T-helper 2 cell (primary cell): Measurements from ENCODE around the gene AKNA.

Experiments
- DNase-seq, 5 experiments: peaks; one replicate each; pipeline versions ENCODE4 v3.0.0 to v3.0.0-alpha.2; 2012 to 2022

AKNA gene

DNA sequence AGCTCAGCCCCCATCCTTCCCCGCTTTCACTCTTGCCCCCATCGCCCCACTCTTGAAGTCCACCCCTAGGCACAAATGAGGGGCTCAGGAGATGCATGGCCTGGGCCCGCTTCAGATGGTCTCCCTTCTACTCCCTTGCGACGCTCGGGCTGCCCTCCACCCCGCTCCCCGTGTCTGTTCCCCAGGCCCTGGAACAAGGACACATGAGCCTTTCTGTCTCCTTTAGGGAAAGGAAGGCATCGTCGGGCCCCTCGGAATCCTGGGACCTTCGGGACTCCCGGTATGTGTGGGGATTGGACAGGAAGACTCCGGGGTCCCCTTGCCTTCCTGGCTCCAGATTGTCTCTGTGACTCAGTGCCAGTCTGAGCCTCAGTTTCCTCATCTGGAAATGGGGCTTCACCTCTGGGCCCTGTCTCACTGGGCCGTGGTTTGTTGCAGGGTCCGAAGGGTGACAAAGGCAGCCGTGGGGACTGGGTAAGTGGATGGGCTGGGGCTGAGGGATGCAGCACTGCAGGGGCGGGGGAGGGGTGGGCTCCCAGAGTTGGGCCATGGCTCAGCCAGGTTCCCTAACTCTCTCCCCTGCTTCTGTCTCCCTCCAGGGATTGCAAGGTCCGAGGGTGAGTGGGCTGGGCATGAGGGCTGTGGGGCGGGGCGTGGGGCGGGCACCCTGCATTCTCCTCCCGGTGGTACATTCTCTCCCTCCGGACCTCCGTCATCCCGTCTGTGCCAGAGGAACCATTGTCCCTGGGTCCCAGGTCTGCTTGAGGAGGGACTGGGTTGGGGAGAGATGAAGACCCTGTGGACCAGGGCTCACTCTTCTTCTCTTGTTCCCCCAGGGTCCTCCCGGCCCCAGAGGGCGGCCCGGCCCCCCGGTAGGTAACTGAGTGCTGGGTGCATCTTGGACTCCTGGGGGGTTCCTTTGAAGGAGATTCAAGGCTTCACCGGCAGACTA lies 86.7 kb downstream of the AKNA start:
- no peak for DNase-seq

DNA sequence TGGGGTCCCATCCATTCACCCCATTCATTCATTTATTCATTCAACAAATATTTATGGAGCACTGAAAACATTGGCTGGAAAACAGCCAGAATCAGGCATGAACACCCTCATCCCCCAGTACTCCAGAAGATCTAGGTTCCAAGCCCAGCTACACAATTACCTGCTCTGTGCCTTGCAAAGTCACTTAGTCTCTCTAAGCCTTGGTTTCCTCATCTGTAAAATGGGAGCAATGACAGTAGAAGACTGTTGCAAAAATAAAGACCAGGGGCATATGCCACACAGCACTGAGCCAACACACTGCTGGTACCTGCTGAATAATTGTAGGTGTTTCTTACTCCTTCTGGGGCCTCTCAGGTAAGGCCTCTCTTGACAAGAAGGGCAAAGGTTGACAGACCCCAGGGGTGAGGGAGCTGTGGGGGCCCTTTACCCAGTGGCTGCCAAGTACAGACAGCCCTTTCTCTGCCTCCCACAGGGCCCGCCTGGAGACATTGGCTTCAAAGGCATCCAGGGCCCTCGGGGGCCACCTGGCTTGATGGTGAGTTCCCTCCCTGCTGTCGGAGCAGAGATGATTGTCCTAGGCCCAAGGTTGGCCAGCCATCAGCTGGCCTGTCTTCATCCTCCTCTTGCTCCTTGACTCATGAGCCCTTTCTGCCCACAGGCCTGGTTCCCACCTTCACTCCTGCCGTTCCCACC lies 87.5 kb downstream of the AKNA start:
- no peak for DNase-seq

DNA sequence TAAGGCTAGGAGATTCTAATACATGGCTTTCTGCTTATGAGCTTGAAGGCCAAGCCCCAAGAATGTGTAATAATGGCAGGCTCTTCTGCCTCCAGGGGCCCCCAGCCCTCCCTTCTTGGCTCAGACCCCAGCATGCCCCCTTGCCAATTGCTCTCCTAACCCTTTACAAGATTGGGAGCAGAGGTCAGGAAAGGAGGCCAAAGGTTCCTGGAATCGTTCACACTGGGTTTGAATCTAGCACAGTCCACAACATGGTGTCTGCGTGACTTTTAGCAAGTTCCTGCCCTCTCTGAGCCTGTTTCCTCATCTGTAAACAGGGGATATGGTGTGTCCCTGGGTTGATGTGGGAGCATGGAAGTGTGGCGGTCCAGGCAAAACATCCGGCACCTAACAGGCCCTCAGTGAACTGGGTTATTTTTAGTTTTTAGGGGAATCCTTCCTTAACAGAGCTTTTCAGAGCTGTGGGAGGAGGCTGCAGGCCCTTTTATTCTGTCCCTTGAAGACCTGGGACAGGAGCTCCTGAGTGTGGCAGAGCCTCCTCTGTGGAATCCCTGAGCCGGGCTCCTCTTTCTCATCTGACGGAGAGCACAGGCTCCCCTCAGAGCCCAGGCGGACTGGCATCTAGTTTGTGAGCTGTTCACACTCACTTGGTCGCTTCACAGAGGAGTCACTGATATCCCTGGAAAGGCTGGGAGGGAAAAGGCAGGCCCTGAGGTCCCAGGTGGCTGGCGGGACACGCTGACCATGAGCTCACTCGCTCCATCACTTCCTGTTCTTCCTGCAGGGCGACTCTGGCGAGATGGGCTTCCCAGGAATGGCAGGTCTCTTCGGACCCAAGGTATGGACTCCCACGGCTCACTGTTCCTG lies 88.3 kb downstream of the AKNA start:
- DNase-seq = no peak

DNA sequence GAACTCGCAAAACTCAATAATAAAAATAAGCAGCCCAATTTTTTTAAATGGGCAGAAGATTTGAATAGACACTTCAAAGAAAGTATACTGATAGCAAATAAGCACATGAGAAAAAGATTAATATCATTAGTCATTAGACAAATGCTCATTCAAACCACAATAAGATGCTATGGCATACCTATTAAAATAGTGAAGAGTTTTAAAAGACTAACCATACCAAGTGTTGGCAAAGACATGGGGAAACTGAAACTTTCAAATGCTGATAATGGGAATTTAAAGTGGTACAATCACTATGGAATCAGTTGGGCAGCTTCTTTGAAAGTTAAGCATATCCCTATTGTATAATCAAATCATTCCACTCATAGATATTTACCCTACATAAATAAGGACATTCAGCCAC lies 91.4 kb downstream of the AKNA start:
- DNase-seq = no peak

DNA sequence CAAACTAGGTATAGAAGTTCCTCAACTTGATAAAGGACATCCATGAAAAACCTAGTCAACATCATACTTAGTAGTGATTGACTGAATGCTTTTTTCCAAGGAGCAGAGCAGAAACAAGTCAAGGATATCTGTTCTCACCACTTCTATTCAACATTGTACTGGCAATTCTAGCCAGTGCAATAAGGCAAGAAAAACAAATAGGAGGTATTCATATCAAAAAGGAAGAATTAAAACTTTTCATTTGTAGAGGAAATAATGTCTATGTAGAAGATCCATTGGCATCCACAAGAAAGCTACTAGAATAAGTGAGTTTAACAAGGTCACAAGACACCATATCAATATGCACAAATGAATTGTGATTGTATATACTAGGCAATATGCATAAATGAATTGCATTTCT lies 93.1 kb downstream of the AKNA start:
- DNase-seq = no peak

DNA sequence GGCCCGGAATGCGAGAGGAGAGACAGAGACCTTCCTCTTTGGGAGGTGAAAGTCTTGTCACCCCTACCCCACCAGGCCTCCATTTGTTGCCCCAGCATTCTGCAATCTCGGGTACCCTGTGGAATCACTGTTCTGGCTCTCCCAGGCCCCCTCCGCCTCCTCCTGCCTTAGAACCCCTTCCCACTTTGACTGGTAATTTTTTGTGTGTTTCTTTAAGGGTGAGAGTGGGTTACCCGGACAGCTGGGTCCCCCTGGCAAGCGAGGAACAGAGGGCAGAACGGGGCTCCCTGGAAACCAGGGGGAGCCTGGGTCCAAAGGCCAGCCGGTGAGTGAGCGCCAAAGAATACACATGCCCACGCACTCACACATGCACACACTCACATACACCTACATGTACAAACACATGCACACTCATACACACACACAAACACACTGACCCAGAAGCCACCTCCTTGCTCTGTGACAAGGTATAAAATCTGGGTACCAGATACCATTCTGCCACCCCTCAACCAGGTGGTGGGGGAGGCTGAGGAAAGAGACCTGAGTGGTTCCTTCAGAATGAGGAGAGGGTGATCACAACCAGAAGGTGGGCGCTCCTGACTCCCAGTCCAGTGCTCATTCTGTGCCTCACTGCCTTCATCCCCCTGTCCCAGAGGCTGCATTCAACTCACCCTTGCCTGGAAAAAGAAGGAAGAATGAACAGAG lies 95.7 kb downstream of the AKNA start:
- DNase-seq = no peak

DNA sequence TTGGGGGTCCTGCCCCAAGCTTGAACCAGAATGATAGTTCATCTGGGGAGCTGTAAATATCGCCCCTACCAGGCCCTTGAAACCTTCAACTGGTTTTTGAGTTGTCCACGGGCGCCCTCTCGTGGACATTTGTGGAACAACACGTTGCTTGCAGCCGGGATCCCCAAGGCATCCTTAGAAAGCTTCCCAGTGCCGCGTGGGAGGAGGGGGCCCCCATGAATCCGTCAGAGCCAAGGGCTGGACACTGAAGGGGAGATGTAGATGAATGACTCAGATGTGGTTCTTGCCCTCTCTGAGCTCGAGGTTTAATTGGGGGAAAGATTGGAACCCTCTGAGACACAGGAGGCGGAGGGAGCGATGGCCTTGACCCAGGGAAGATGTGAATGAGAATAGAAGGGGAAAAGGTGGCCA lies 96.7 kb downstream of the AKNA start:
- peak; percentile 25 to 57 (median 52) for DNase-seq

DNA sequence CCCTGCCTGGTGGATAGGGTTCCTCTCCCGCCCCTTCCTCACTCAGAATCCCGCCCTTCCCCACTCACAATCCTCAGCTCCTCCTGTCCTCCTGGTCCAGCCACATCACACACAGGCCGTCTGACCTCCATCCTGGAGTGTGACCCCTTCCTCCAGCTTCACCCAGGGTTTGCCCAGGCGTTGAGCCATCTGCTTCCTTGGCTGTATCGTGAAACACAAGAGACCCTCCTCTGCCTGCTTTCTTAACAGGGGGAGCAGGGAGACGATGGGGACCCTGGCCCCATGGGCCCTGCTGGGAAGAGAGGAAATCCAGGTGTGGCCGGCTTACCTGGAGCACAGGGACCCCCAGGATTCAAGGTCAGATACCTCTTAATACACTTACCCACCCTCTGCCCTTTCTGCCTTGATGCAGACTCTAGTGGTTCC lies 97.2 kb downstream of the AKNA start:
- DNase-seq = no peak

DNA sequence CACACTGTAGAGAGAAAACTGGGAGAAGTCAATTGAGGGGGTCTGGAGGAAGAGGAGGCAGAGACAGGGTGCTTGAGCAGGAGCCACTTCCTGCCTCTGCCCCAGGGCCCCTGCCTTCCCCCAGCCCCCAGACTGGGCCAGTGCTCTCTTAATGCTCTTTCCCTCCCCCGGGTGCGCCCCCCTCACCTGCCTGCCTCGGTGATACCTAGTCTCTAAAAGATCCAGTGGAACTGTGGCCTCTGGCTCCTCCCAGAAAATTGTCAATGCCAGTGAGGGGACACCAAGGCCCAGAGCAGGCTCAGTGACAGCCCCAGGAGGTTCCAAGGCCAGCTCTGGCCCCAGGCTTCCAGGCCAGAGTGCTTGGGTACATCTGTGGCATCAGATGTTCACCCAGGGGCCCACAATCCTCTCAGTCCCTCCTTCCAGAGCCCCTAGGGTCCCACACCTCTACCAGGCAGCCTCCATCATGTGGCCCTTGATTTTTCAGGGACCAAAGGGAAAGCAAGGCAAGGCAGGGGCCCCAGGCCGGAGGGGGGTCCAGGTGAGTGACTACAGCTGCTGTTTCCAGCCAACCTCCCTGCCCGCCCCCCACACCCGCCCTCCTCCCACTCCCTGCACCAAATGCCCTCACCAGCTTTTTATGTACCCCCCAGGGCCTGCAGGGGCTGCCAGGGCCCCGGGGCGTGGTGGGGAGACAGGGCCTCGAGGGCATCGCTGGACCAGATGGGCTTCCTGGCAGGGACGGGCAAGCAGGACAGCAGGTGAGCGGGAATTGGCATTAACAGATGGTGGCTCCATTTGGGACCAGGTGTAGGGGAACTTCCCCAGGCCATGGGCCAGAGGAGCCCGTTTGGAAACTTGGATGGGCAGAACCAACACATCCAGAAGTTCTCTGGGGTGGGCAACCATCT lies 98.0 kb downstream of the AKNA start:
- DNase-seq = no peak

DNA sequence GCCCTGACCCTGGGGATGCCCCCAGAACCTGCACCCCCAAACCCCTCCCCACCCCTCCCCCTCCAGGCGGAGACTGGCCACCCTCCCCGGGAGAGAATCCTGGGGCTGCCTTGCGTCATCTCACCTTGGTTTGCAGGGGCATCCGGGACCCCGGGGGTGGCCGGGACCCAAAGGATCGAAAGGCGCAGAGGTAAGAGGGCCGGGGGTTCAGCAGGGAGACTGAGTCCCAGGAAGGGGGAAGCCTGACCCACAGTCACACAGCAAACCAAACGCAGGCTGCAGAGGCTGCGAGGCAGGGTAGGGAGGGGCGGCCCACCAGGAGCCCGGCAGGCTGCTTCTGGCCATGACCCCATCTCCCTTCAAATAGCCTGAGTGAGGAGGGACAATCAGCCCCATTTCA lies 98.7 kb downstream of the AKNA start:
- DNase-seq = no peak

DNA sequence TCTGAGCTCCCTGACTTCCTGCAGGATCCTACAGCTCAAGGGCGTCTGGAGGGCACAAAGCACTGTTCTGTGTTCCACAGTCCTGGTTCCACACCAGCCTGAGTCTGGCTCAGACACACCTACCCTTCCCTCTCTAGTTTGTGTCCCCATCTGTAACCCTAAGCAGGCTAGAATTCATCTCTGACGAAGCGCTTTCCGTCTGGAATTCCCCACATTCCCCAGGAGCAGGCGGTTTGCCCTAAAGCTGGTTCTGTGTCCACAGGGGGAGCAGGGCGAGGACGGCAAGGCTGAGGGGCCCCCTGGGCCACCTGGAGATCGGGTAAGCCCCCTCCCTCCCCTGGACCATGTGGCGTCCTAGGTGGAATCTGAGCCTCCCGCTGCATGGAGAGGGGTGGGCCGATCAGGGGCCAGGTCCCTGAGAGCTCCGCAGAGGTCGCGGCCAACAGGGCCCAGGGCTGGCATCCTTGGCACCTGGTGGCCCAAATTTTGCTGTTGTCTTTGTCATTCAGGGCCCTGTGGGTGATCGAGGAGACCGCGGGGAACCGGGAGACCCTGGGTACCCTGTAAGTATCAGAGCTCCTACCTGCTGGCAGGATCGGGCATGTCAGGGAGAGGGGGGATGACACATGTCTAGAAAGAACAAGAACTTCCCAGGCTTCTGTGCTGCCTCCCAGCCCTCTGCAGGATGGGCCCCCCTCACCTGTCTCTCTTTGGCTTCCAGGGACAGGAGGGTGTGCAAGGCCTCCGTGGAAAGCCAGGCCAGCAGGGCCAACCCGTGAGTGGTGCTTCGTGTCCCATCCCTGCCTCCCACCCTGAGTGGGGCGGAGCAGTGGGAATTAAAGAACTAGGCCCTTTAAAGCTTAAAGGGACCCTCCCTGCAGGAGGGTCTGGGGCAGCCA lies 99.3 kb downstream of the AKNA start:
- DNase-seq = no peak

DNA sequence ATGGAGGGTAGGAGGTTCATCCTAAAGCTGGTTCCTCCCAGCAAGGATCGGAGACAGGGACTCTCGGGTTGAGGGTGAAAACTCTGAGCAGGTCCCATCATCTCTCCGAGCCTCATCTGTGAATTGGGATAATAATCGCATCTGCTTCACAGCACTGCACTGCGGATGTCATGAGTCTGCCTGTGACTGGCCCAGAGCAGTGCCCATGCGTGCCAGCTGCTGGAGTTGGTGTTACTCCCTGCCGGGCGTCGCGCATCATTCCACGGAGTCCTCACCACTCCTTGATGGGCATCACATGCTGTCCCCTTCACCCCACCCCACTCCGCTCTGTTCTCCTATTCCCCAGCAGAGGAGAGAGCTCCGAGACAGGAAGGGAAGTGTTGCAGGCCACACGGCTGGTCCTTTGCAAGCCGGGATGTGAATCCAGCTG lies 100.0 kb downstream of the AKNA start:
- no peak for DNase-seq

DNA sequence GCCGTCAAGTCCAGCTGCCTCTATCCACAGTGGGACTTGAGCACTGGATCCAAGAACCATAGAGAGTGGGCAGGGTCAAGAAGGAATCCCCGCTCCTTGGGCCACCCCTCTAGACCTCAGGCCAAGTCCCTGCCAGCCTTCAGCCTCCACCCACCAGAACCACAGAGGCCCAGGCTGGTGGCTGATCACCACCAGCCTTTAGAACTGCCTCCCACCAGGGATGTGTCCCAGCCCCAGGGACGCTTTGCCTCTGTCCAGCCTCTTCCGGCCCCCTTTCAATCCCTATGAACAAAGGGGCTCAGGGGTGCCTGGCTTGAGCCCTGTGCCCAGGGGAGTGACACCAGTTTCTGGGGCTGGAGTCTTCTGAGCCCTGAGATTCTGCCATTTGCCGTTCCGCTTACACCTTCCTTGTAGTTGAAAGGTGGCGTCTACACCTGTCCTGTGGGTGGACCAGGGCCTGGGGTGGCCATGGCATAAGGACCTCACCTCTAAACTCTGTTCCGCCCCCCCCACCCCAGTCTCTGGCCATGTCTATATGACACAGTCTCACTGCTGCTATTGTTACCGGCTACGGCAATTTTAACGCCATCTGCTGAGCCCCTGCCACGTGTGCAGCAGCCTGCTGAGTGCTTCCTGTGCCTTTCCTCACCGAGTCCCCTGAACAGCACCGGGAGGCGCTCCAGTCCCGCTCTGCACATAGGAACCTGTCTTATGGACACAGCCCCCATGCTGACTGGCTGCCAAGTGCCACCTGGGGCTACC lies 100.6 kb downstream of the AKNA start:
- DNase-seq = no peak

DNA sequence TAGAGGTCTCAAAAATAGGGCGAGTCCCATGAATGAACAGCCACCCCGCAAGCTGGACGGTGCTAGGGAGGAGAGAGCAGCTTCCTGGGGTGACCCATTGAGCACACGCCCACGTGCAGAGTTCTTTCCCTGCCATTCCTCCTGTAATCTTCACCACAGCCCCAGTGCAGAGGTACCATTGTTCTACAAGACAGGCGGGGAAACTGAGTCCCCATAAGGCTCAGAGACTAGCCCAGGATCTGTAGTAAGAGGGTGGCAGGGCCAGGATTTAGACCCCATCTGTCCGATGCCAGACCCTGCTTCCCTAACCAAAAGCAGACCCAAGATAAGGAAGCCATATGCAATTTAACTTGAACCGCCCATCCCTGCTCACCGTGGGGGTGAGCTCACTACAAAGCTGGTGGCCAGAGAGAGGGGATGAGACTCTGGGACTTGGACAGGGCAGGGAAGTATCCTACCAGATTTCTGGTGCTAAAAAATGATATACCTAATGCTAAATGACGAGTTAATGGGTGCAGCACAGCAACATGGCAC lies 101.6 kb downstream of the AKNA start:
- no peak for DNase-seq

DNA sequence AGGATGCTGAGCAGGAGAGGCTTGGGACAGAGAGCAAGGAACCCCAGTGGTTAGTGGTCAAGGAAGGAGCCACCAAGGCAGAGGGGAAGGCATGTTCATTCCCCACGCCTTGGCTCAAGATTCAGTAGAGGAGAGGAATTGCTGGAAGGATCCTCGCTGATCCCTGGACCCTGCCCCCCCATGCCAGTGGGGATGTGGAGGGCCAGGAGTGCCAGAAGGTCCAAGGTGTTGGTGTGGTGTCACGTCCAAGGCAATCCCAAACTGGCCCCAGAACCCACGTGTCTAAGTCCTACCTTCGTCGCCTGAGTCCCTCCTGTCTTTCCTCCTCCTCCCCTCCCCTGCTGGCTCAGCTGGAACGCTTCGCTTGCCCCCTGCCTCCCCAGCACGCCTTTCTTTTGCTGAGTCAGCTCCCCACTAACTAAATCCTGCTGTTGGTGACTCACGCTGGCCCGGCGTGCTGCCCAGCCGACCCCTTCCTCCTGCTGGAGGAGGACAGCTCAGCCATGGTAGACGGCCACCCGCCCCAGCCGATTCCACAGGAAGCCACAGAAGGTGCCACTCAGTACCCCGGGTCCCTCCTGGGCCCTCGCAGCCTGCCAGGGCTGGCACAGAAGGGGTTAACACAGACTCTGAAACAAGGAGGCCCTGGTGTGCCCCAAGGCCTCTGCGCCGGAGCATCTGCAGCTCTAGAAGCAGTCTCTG lies 102.5 kb downstream of the AKNA start:
- DNase-seq = no peak

DNA sequence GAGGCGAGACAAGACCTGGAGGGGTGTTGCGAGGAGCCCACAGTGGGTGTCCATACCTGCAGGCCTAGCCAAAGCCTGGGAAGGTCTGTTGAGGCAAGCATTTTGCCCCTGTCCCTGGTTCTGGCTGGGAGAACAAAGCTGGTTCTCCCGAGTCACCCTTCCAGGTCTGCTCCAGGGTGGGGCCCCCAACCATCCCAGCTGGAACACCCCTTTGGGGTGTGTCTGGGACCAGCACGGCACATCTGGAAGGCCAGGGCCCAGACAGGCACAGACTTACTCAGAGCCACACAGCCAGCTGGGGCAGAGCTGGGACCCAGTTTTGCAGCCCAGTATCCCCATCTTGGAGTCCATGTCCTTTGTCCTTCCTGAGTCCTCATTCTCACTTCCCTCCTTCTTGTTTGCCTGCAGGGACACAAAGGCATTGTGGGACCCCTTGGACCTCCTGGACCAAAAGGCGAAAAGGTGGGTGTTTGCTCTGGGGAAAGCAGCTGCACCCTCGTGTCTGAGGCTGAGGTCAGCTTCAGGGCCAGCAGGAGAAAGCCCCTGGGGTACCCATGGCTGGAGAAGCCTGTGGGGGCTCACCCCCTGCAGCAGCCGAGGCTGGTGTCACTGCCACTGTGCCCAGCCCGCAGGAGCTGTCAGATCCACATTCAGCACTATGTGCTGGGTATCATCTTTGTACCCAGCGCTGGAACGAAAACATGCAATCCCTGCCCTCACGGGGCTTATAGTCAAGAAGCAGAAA lies 103.3 kb downstream of the AKNA start:
- DNase-seq = no peak
